ENCODE data around the gene CDC42BPB. TPM values are rescaled to one million over a fixed set of nuclear protein-coding genes. Genes with fewer than 3 reads are reported as not detected.

The CDC42BPB gene, protein sequence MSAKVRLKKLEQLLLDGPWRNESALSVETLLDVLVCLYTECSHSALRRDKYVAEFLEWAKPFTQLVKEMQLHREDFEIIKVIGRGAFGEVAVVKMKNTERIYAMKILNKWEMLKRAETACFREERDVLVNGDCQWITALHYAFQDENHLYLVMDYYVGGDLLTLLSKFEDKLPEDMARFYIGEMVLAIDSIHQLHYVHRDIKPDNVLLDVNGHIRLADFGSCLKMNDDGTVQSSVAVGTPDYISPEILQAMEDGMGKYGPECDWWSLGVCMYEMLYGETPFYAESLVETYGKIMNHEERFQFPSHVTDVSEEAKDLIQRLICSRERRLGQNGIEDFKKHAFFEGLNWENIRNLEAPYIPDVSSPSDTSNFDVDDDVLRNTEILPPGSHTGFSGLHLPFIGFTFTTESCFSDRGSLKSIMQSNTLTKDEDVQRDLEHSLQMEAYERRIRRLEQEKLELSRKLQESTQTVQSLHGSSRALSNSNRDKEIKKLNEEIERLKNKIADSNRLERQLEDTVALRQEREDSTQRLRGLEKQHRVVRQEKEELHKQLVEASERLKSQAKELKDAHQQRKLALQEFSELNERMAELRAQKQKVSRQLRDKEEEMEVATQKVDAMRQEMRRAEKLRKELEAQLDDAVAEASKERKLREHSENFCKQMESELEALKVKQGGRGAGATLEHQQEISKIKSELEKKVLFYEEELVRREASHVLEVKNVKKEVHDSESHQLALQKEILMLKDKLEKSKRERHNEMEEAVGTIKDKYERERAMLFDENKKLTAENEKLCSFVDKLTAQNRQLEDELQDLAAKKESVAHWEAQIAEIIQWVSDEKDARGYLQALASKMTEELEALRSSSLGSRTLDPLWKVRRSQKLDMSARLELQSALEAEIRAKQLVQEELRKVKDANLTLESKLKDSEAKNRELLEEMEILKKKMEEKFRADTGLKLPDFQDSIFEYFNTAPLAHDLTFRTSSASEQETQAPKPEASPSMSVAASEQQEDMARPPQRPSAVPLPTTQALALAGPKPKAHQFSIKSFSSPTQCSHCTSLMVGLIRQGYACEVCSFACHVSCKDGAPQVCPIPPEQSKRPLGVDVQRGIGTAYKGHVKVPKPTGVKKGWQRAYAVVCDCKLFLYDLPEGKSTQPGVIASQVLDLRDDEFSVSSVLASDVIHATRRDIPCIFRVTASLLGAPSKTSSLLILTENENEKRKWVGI (N-terminal part only)
- polyA plus RNA-seq (ENCODE audit: insufficient read length in 10 of 10) = 10 to 100 TPM; 46.8 to 58.7 (median 54.6) TPM
- long read RNA-seq, donor 1 = 0 reads
- long read RNA-seq, donor 2 = 0 reads
- long read RNA-seq, donor 3 = 0 reads
- long read RNA-seq, donor 4 = 0 reads
- long read RNA-seq, donor 5, partial matches to known transcripts = 5 of 5 reads
- long read RNA-seq, donor 5, other reads (novel, unspliced or antisense) = 0 of 5 reads
- long read RNA-seq, donor 6, partial matches to known transcripts = 6 of 7 reads
- long read RNA-seq, donor 6, other reads (novel, unspliced or antisense) = 0 of 7 reads
- long read RNA-seq, donor 7, full-length matches to known transcripts = 3 of 3 reads
- long read RNA-seq, donor 7, partial matches to known transcripts = 0 of 3 reads
- long read RNA-seq, donor 7, other reads (novel, unspliced or antisense) = 0 of 3 reads
- long read RNA-seq, donor 8, partial matches to known transcripts = 6 of 6 reads
- long read RNA-seq, donor 8, other reads (novel, unspliced or antisense) = 0 of 6 reads
- long read RNA-seq, donor 9 = 0 reads

DNA sequence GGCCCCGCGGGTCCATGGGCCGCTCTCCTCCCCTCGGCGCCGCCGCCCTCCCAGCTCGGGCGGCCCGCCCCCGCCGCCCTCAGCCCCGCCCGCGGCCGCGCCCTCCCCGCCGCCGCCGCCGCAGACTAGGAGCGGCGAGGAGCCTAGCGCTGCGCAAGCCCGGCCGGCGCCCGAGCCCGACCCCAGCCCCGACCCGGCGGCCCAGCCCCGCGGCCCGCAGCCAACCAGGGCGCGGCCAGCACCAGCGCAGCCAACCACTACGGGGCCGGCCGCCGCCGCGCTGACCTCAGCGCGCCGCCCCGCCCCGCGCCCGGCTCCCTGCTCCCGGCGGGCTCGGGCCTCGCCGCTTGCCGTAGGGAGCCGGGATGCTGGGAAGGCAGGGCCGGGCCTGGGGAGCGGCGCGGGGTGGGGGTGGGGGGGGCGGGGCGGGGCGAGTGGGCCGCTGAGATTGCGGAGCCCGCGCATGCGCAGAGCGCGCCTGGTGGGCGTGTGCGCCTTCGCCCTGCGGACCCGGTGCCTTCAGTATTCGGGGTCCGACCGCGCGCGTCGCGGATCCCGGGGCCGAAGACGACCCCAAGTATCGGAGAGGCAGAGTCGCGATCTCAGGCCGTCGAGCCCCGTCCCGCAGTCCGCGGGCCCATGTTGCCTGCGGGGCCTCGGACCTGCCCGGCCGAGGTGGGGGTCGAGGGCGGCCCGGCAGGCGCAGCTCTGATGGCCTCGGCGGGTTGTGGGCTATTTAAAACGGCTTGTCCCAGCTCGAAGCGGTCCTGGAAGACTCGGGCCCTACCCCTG is at the start of gene CDC42BPB:
Gene CDC42BPB (minus strand): TSS at position 178 of the 792 bp plus-strand sequence. CDS start 376 bp downstream, outside the sequence.
- peak; percentile 91 to 95 (median 94) for DNase-seq

DNA sequence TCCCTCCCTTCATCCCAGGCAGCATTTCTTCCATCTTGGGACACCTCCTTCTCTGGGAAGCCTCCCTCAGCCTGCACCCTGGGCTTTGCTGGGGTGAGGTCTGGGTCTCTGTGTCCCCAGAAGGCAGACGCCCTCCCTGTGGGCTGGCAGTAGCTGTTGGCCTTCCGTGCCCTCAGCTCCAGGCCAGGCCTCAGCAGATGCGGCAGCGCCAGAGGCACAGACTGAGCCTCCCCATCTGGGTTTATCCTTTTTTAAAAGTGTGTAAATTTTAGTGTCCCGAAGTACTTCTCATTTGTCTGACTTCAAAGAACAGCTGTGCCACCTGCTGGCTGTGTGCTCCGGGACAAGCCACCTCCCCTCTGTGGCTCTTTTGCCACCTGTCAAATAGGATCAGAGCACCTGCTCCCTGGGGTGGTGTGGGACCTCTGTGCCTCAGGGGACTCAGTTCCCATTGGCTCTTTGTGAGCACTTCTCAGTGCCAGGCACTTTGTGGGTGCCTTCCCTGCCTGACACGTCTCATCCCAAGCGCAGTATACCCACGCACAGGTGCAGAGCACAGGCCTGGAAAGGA is 48.3 kb upstream of the CDC42BPB start:
- DNase-seq = no peak

DNA sequence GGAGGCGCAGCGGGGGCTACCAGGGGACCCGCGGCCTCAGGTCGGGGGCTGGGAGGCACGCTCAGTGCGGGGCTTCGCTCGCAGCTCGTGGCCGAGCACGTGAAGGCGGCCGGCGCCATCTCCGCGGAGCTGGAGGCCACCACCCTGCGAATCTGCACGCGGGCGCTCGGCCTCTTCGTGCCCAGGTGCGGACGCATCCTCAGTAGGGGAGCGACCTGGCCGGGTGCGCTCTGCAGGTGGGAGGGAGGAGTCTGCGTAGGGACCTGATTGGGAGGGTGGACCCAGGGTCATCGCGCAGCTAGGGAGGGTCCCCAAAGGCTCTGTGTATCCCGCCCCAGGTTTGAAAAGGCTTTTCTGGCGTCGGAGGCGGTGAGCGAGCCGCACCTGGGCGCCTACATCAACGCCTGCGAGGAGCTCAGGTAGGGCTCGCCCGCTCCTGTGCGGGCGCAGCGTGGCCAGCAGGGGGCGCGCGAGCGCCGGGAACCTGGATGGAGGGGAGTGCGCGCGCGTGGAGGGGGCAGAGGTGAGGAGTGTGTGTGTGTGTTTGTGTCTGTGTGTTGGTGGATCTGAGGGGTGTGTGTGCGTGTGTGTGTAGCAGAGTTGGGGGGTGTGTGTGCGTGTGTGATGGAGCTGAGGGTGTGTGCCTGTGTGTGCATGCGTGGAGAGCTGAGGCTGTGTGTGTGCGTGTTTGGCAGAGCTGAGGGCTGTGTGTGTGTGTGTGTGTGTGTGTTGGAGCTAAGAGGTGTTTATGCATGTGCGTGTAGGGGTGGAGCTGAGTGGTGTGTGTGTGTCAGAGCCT is 47.5 kb upstream of the CDC42BPB start:
- DNase-seq = peak in 2 of 3 donors; percentile 73 to 83

DNA sequence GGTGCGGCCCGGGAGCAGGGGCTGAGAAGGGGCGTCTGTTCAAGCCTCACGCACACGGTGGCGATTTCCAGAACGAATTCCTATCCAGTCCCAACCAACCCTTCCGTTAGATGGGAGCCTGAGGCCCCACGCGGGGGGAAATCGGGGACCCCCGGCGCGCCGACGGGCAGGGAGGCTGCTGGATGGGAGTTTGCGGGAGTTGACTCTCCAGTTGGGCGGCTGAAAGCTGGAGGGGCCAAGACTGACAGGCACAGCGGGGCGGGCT is 47.0 kb upstream of the CDC42BPB start:
- DNase-seq = no peak

DNA sequence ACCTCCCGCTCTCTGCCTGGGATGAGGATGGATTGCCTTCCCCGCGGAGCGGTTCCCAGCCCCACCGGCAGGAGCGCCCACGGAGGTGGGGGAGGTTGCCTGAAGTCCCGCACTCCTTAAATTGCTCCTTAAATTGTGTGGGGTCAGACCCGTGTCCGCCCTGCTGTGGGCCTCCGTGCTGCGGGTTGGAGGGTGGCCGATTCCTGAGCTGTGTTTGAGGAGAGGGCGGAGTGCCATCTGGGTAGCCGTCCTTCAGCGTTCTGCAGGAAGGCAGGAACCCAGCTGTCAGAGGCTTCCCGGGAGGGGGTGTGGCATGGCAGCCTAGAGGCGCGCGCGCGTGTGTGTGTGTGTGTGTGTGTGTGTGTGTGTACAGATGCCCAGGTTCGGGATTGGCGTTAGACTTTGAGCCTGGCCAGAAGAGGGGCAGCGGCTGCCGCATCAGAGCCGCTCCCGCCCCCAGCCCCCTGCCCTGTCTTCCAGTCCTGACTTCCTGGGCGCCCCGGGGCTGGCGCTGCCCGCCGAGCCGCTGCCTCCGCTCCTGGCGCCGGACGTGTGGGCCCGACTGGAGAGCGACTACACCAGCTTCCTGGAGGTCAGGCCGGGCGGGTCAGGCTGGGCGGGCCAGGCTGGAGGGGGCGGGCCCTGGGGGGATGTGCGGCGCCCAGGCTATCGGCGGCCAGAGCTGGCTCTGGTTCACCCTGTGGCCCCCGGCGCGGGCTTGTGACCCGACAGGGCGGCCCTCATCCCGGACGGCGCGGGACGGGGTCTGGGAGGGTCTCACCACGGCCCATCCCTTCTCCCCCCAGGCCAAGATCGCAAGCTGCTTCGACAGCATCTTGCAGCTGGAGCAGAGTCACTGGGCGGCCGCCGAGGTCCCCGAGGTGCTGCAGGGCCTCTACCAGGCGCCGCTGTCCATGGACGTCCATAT is 46.4 kb upstream of the CDC42BPB start:
- DNase-seq = peak in 2 of 3 donors; percentile 45 to 76

DNA sequence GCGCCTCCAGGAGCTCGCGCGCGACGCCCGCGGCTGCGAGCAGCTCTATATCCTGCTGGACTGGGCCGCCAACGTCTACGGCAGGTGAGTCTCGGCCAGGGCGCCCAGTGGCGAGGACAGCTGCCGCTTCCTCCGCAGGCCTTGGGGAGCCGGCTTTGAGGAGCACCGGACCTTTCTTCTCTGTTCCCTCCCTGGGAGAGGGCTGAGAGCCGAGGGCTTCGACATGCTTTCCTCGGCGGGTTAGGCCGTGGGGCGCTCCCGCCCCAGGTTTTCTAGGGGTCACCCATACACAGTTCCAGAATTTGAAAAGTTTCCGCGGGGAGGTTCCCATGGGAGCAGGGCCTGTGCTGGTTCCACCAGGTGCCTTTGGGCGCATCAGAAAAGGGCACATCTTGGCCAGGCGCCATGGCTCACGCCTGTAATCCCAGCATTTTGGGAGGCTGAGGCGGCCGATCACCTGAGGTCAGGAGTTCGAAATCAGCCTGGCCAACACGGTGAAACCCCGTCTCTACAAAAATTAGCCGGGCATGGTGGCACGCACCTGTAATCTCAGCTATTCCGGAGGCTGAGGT is 45.4 kb upstream of the CDC42BPB start:
- DNase-seq = no peak

DNA sequence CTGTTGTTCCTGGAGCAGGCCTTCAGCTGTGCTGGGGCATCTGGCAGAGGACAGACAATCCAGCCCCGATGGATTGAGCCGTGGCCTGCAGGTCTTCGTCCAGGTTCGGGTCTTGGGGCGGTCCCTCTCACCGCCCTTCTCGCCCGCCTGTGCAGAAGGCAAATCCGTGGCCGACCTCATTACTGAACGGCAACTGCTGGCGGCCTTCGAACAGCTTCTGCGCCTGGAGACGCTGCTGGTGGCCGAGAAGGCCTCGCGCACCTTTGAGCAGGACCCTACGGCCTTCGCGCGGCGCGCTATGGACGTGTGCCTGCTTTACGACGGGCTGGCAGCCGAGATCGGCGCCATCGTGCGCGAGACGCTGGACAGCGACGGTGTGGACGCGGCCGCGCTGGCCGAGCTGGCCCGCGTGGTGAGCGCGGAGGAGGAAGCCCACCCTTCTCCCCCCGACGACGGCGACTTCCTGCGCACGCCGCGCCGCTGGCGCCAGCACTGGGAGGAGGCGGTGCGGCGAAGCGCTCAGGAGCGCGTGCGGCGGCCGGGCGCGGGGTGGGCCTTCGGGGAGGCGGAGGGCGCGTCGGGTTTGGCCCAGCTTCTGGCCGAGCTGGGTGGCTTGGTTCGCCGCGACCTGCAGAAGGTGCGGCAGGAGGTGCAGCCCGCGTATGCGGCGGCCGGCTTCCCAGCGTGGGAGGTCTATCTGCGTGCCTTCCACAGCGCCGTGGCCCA is 44.8 kb upstream of the CDC42BPB start:
- DNase-seq = peak in 1 of 3 donors; percentile 72

DNA sequence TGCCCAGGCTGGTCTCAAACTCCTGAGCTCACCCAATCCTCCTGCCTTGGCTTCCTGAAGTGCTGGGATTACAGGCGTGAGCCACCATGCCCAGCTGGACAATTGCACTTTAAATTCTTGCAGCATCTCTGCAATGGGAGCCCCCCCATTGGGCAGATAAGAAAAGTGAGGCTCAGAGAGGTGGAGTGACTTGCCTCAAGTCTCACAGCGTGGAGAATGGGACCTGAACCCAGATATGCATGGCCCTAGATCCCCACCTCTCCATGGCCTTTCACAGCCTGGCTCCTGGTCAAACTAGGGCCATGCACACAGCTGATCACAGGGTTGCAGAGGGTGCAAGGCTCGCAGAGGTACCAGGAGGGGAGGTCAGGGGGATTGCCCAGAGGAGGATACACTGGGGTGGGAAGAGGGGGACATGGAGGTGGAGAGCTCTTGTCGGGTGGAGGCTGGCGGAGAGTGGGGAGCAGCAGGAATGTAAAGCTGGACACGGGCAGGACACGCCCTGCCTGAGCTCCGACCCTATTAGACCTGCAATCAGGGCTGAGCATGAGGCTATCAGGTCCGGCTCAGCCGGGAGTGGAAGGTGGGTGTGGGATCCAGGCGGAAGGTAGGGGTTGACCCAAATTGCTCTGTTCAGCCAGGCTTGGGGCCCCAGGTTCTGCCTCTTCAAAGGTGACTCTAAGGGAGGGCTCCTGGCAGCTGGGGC is 44.1 kb upstream of the CDC42BPB start:
- no peak for DNase-seq

DNA sequence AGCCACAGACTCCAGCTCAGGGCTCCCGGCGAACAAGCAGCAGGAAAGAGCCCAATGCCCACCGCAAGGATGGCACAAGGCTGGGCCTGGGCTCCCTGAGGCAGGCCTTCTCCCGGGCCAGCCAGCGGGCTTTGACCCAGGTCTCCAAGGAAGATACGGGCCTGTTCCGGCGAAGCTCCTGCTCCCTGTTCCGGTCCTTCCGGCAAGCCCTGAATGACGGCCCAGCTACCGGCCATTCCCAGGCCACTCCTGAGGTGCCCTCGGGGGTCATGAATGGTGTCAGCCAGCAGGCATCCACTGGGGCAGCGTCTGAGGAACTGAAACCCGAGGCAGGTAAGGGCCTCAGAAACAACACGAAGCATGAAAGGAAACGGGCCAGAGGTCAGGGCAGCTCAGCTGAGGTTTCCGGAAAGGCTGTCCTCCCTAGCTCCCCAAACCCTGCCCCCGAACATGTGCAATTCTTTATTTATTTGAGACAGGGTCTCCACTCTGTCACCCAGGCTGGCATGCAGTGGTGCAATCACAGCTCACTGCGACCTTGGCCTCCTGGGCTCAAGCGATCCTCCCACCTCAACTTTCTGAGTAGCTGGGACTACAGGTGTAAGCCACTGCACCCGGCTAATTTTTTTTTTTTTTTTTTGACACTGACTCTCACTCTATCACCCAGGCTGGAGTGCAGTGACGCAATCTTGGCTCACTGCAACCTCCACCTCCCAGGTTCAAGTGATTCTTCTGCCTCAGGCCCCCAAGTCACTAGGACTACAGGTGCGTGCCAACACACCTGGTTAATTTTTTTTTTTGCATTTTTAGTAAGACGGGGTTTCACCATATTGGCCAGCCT is 43.2 kb upstream of the CDC42BPB start:
- no peak for DNase-seq

DNA sequence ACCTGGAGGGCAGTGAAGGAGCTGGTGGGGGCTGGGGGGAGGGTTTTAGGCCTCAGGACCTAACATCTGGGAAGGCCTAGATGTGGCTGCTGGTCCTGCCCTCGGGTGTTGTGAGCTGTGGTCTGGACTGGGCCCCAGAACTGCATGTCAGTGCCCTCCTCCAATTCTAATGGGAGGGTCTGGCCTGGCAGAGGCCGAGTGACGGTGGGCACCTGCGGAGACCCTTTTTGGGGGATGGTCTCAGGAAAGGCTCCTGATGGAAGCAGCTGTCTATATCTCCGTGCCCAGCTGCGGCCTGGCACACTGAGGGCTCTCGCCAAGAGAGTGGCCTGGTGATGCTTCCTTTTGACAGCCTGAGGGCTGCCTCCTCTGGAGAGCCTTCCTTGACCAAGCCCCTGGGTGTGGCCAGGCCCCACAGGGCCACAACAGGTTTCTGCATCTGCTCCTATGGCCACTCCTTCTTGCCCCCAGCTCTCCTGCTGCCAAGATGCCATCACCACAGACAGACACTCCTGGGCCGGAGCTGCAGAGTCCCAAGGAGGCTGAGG is 42.5 kb upstream of the CDC42BPB start:
- no peak for DNase-seq

DNA sequence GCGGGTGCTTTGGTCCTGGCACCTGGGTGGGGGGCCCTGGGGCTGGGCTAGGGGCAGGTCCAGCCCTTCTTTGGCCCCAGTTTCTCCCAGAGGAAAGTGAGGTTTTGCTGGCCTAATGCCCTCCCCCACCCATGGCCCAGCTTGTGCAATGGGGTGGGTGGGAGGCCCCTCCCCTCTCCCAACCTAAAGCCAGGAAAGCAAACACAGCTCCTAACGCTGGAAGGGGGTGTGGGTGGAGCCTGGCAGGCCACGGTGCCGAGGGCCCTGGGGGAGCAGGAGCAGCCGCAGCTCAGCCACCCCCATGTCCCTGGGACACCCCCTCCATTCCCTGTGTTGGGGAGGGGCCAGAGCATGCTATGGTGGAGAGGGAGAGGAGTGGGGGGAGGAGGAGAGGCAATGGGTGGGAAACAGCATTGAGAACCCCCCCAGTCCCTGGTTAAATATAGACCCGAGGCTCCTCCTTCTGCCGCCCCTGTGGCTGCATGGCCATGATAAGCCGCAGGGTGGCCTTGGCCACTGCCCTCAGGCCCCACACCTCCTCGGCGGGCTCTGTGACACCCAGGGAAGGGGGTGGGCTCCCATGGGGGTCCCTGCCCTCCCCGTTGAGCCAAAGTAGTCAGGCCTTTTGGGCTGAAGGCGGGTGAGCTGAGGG is 41.9 kb upstream of the CDC42BPB start:
- DNase-seq = no peak

DNA sequence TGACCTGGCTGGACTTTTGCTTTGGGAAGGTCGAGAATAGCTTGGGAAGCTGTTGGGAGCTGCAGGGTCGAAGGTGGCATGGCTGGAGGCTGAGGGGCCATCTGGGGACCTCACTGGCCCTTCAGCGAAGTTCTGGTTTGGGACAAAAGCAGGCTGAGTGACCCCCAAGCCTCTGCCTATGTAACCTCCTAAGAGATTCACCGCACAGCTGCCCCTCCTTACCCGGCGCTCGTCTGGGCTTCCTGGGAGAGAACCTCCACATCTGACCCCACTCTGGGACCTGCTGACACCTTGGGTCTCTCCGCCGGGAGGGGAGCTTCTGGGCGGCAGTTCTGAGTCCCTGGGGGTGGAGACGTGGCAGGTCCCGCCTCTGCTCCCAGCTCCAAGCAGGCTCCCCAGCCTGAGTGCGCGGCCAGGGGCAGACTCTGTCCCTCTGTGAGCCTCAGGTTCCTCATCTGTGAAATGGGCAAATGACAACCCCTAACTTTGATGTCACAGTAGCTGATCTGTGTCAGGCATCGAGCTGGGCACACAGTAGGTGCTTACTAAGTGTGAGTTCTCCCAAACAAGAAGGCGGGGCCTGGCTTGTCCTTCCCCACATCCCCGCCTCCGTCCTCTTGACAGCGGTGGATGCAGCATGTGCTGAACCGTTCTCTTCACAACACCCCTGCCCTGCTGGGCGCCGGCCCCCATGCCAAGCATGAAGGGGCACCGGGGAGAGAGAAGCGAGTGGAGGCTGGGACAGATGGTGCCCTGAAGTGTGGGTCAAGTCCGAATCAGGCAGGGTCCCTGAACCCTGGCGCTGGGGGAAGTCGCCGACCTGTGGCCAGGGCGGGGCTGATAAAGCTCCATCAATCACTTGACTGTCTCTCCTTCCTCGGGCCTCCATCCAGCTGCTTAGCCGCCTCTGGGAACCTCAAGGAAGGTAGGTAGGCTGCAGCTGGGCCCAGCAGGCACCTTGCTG is 40.9 kb upstream of the CDC42BPB start:
- no peak for DNase-seq
